NCI-H2171 treated with DMSO at 0.1 percent for 48 hours (cell line): Measurements from ENCODE around the gene FUNDC2.

ENCODE experiments used
- DNase-seq: peaks from one replicate; lab custom pipeline; 2025; lab: John Stamatoyannopoulos, UW

FUNDC2 gene

GRCh38 chrX:155023907-155024833, 2.5 kb upstream of the FUNDC2 start:
- DNase-seq: no peak

- DNase-seq: no peak
These were observed 271 bp upstream of the FUNDC2 start for GRCh38 chrX:155026420-155026726.

- peak; percentile 38 for DNase-seq
These were observed 944 bp downstream of the FUNDC2 start for GRCh38 chrX:155027509-155028066.

- no peak for DNase-seq
These were observed 1.5 kb downstream of the FUNDC2 start for GRCh38 chrX:155028129-155028528.

GRCh38 chrX:155028877-155029291, 2.2 kb downstream of the FUNDC2 start:
- DNase-seq: no peak

GRCh38 chrX:155031657-155032056, 5.0 kb downstream of the FUNDC2 start:
- no peak for DNase-seq

- no peak for DNase-seq
These were observed 9.0 kb downstream of the FUNDC2 start for GRCh38 chrX:155035688-155036087.

- DNase-seq: no peak
These were observed 19.6 kb downstream of the FUNDC2 start for GRCh38 chrX:155046129-155046810.

- DNase-seq: no peak
These were observed 20.3 kb downstream of the FUNDC2 start for GRCh38 chrX:155046811-155047528.

GRCh38 chrX:155048977-155049619, 22.5 kb downstream of the FUNDC2 start:
- peak; percentile 11 for DNase-seq

GRCh38 chrX:155052738-155053498, 26.3 kb downstream of the FUNDC2 start:
- no peak for DNase-seq

- DNase-seq: no peak
These were observed 27.0 kb downstream of the FUNDC2 start for GRCh38 chrX:155053656-155054055.

- DNase-seq: no peak
These were observed 27.6 kb downstream of the FUNDC2 start for GRCh38 chrX:155054255-155054654.

GRCh38 chrX:155055494-155055893, 28.9 kb downstream of the FUNDC2 start:
- DNase-seq: no peak

- DNase-seq: no peak
These were observed 29.8 kb downstream of the FUNDC2 start for GRCh38 chrX:155056471-155056870.

GRCh38 chrX:155056877-155057792, 30.5 kb downstream of the FUNDC2 start:
- peak; percentile 8 for DNase-seq

- DNase-seq: no peak
These were observed 35.1 kb downstream of the FUNDC2 start for GRCh38 chrX:155061760-155062159.

GRCh38 chrX:155065035-155065734, 38.5 kb downstream of the FUNDC2 start:
- DNase-seq: no peak

- no peak for DNase-seq
These were observed 41.5 kb downstream of the FUNDC2 start for GRCh38 chrX:155068165-155068564.
